Left lung (tissue), 10 donors: Measurements from ENCODE around the gene FADD. TPM values are rescaled to one million over a fixed set of nuclear protein-coding genes. Genes with fewer than 3 reads are reported as not detected.

Experiments used
- ATAC-seq: fragments of 200-7000 bp; cut with Tn5 transposase; one replicate; pipeline ENCODE4 v1.9.1; 2020; ENCODE audit warnings: moderate library complexity
- DNase-seq, 4 donors: peaks; one replicate each; pipeline ENCODE4 v3.0.0-alpha.2; 2013 to 2020
- H3K27ac ChIP-seq, 2 donors: fragments of 200-600 bp; sonication (generic) in 1 of 2; one replicate each; pipeline versions ENCODE4 v1.5.0 to v1.8.0; 2020 to 2021
- H3K27me3 ChIP-seq, 2 donors: fragments of 200-600 bp; sonication (generic) in 1 of 2; one replicate each; pipeline versions ENCODE4 v1.5.0 to v1.8.0; 2020 to 2021
- H3K36me3 ChIP-seq, 2 donors: fragments of 200-600 bp; sonication (generic) in 1 of 2; one replicate each; pipeline versions ENCODE4 v1.5.0 to v1.8.0; 2020 to 2021
- H3K4me1 ChIP-seq, 2 donors: fragments of 200-600 bp; one replicate each; pipeline ENCODE4 v1.8.0; 2021
- H3K4me3 ChIP-seq, 2 donors: fragments of 200-600 bp; sonication (generic) in 1 of 2; one replicate each; pipeline versions ENCODE4 v1.5.0 to v1.8.0; 2020 to 2021; ENCODE audit warnings: mild to moderate bottlenecking in 1 of 2
- H3K9me3 ChIP-seq, 2 donors: fragments of 200-600 bp; sonication (generic) in 1 of 2; one replicate each; pipeline versions ENCODE4 v1.5.0 to v1.8.0; 2020 to 2021
- CTCF ChIP-seq, 2 donors: fragments of 200-600 bp; sonication (generic) in 1 of 2; IDR thresholded peaks; one replicate each; pipeline versions ENCODE4 v1.5.0 to v1.8.0; 2021; ENCODE audit warnings: antibody characterized with exemption in 2 of 2
- intact Hi-C, 2 donors: fragments of 100-400 bp; cut with DNase I; formaldehyde crosslinking; loops; one replicate each; pipeline versions ENCODE4 v1.11.2 to v1.14.2; 2022
- polyA plus RNA-seq, 6 donors: library from polyadenylated mRNA; unstranded; fragments of 120-200 nt; gene quantifications; one replicate each; pipeline ENCODE4 v1.2.1, GENCODE V29; 2013; ENCODE audit not compliant: insufficient read length in 6 of 6
- total RNA-seq, 2 donors: library from RNA; stranded (reverse); fragmentation: NEBNext Ultra II Directional; extraction: Animal tissue kit (Norgen Biotek cat#: 25700); gene quantifications; one replicate each; pipeline ENCODE4 v1.2.1, GENCODE V29; 2021
- donor health status: DM: no; HTN: yes; CAD: no.
- donor health status: DM: no; HTN: no; CAD: no.

FADD gene
- total and polyA plus RNA-seq, 8 donors = 10.6 to 28.4 (median 14.4) TPM

- intact Hi-C loops = no loop called here
- ATAC-seq (no peak), DNase-seq (no peak)
- no peaks in the 10 kb centered on the region for H3K9me3 ChIP-seq
- peaks cover 0 to 19% of the 10 kb centered on the region in 2 donors for H3K36me3 ChIP-seq
- no peak for TF ChIP-seq CTCF (IDR thresholded peaks at IDR 0.05)
- H3K27ac ChIP-seq = peak overlapping the region; percentile 94 to 99
- peaks cover 0 to 10% of the 10 kb centered on the region in 2 donors for H3K27me3 ChIP-seq
- H3K4me1 ChIP-seq = peaks cover 10 to 39% of the 10 kb centered on the region in 2 donors
- peak overlapping the region; percentile 99 for H3K4me3 ChIP-seq
Observed at GRCh38 chr11:70201882-70202861, 924 bp upstream of the FADD start.

DNA sequence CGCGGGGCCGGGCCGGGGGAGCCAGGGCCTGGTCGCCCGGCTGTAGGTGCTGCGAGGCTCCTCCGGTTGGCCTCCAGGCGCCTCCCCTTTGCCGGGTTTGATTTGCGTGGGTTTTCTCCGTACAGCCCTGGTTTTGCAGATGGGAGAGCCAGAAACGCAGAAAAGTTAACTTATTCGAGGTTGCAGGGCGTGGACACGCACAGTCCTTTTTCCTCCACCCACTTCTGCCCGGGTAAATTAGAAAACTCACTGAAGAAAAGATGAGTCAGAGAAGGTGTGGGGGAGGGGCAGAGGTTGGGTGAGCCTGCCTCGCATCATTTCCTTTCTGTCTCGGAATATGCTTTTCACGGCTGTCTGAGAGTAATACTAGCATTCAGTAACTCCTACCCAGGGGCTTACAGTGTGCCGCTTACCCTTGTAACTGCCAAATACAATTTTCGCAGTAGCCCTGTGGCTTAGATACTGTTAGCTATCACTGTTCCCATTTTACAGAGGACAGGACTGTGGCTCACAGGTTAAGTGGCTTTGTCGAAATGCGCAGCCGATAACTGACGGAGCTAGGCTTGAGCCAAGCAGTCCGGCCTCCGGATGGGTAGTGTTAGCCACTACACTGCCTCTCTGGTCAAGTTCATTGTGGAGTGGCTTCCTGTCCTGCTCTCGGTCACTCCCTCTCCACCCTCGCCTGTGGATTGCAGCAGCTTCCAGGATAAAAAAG is 812 bp downstream of the FADD start:
- Histone ChIP-seq H3K36me3 (peaks cover 0 to 36% of the 10 kb centered on the region in 2 donors), H3K9me3 (no peaks in the 10 kb centered on the region), H3K27ac (peak overlapping the region; percentile 94 to 99), H3K4me1 (peaks cover 10 to 49% of the 10 kb centered on the region in 2 donors), H3K4me3 (peak overlapping the region; percentile 99), H3K27me3 (peaks cover 0 to 10% of the 10 kb centered on the region in 2 donors)
- intact Hi-C loops = no loop called here
- DNase-seq (peak in 2 of 4 donors; percentile 29 to 67), ATAC-seq (peak; percentile 67)
- TF ChIP-seq CTCF (IDR thresholded peaks at IDR 0.05) = no peak

DNA sequence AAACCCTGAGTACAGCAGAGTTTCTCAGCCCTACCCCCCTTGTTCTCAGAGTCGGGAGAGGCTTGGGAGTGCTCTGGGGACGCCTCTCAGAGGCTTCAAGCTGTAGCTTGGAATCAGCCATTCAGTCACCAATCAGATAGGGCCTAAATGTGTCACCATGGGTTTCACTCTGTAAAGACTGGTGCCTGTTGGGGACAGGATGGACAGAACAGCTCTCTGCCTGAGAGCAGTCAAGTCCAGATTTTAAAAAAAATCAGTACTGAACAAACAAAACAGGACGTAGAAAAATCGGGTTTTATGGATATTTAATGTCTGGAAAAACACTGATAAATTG is 1.3 kb downstream of the FADD start:
- peaks cover 0 to 5% of the 10 kb centered on the region in 2 donors for H3K27me3 ChIP-seq
- DNase-seq (no peak), ATAC-seq (no peak)
- H3K4me3 ChIP-seq = peak overlapping the region; percentile 99
- intact Hi-C loops = no loop called here
- peaks cover 0 to 42% of the 10 kb centered on the region in 2 donors for H3K36me3 ChIP-seq
- H3K9me3 ChIP-seq = no peaks in the 10 kb centered on the region
- TF ChIP-seq CTCF (IDR thresholded peaks at IDR 0.05) = no peak
- peaks cover 10 to 49% of the 10 kb centered on the region in 2 donors for H3K4me1 ChIP-seq
- H3K27ac ChIP-seq = peak overlapping the region; percentile 94 to 99

DNA sequence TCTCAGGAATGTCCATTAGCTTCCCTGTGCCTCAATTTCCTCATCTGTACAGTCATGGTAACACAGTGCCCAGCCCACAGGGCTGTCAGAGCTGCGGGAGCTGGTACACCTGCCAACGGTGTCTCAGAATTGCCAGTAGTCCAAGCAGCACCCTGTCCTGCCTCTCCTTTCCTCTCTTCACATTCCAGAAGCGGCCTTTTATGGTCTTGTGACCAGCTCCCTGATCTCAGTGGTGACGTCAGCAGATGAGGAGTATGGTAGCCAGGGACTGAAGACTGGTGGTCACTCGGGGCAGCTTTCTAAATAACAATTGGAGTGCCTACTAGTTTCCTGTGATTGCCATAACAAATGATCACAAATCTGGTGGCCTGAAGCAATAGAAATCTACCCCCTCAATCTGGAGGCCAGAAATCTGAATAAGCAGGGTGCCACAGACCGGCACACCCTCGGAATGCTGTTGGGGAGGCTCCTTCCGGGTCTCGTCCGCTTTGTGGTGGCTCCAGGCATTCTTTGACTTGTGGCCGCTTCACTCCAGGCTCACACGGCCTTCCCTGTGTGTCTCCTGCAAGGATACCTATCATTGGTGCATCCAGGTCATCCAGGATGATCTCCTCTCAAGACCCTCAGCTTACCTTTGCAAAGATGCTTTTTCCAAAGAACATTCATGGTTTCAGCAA is 2.1 kb downstream of the FADD start:
- Histone ChIP-seq H3K36me3 (peaks cover 0 to 44% of the 10 kb centered on the region in 2 donors), H3K4me3 (peak overlapping the region in 1 of 2 donors; percentile 99), H3K27me3 (no peaks in the 10 kb centered on the region), H3K4me1 (peaks cover 10 to 49% of the 10 kb centered on the region in 2 donors), H3K27ac (peak overlapping the region in 1 of 2 donors; percentile 99), H3K9me3 (no peaks in the 10 kb centered on the region)
- TF ChIP-seq CTCF (IDR thresholded peaks at IDR 0.05) = no peak
- no peak for DNase-seq
- intact Hi-C loops = no loop called here
- ATAC-seq = no peak
